T-cell (primary cell): ENCODE data around the gene RO60. TPM values are rescaled to one million over a fixed set of nuclear protein-coding genes. Genes with fewer than 3 reads are reported as not detected.

Source experiments
- ATAC-seq, 4 experiments: fragments of 200-7000 bp in 3 of 4; fragments of 150-1000 bp in 1 of 4; cut with Tn5 transposase; replicated peaks in 1 of 4; 1 replicate in 3 of 4; 2 replicates in 1 of 4; pipeline ENCODE4 v1.10.0; 2021; ENCODE audit warnings: moderate library complexity in 3 of 4, mild to moderate bottlenecking in 2 of 4, moderate number of reproducible peaks in 1 of 4
- CTCF ChIA-PET, 2 donors: fragments of 300-600 bp; sonication (Branson Sonifier 250); formaldehyde crosslinking; loops; one replicate each; lab custom pipeline; 2022; ENCODE audit warnings: antibody characterized with exemption in 2 of 2; lab: Charles Lee
- POLR2A ChIA-PET, 2 donors: fragments of 300-600 bp; sonication (Branson Sonifier 250); formaldehyde crosslinking; loops; one replicate each; lab custom pipeline; 2022; ENCODE audit warnings: antibody characterized with exemption in 2 of 2; lab: Charles Lee
- DNase-seq, 35 experiments: peaks; one replicate each; pipeline versions ENCODE4 v3.0.0 to v3.0.0-alpha.2; 2013 to 2023
- H3K27ac ChIP-seq: one replicate; pipeline ENCODE4 v1.5.1; 2013; ENCODE audit warnings: low read length
- H3K27me3 ChIP-seq, 2 experiments: replicated peaks in 1 of 2; 1 replicate in 1 of 2; 2 replicates in 1 of 2; pipeline versions ENCODE4 v1.6.1 to v1.7.0; 2013; ENCODE audit warnings: low read length in 1 of 2, mixed read lengths in 1 of 2; ENCODE audit not compliant: control insufficient read depth in 2 of 2, insufficient read depth in 2 of 2; ENCODE audit errors: extremely low read depth in 1 of 2
- H3K36me3 ChIP-seq, 2 donors: 1 replicate in 1 of 2; 2 replicates in 1 of 2; pipeline versions ENCODE4 v1.6.1 to v1.7.0; 2013; ENCODE audit warnings: low read length in 1 of 2; ENCODE audit not compliant: control insufficient read depth in 2 of 2, insufficient read depth in 1 of 2; ENCODE audit errors: extremely low read depth in 1 of 2
- H3K4me1 ChIP-seq, 2 experiments: 1 replicate in 1 of 2; 2 replicates in 1 of 2; pipeline versions ENCODE4 v1.6.1 to v1.7.0; 2013; ENCODE audit warnings: low read length in 2 of 2, mixed read lengths in 1 of 2; ENCODE audit not compliant: insufficient read depth in 2 of 2, control insufficient read depth in 1 of 2; ENCODE audit errors: extremely low read depth in 1 of 2
- H3K4me3 ChIP-seq, 2 donors: 1 replicate in 1 of 2; 2 replicates in 1 of 2; pipeline versions ENCODE4 v1.5.1 to v1.7.0; 2013; ENCODE audit warnings: mild to moderate bottlenecking in 2 of 2, low read length in 1 of 2, moderate library complexity in 1 of 2; ENCODE audit not compliant: control insufficient read depth in 1 of 2; ENCODE audit errors: extremely low read depth in 1 of 2
- H3K9me3 ChIP-seq: 2 replicates; pipeline ENCODE4 v1.7.0; 2013
- H3K27ac Mint-ChIP-seq, 2 donors: one replicate each; pipeline ENCODE4 v1.8.0; 2020 to 2021; ENCODE audit warnings: mild to moderate bottlenecking in 2 of 2, mixed read lengths in 2 of 2
- H3K27me3 Mint-ChIP-seq, 2 donors: one replicate each; pipeline ENCODE4 v1.8.0; 2021 to 2022; ENCODE audit warnings: mixed read lengths in 2 of 2
- H3K36me3 Mint-ChIP-seq: one replicate; pipeline ENCODE4 v1.8.0; 2021; ENCODE audit warnings: mixed read lengths
- H3K4me1 Mint-ChIP-seq, 3 donors: one replicate each; pipeline ENCODE4 v1.8.0; 2020 to 2022; ENCODE audit warnings: mixed read lengths in 3 of 3, mild to moderate bottlenecking in 1 of 3
- H3K4me3 Mint-ChIP-seq, 3 donors: one replicate each; pipeline ENCODE4 v1.8.0; 2020 to 2022; ENCODE audit warnings: mild to moderate bottlenecking in 3 of 3, mixed read lengths in 3 of 3, moderate library complexity in 3 of 3
- H3K9me3 Mint-ChIP-seq, 3 donors: one replicate each; pipeline ENCODE4 v1.8.0; 2020 to 2022; ENCODE audit warnings: mixed read lengths in 3 of 3
- WGBS: methylation state at CpG from one replicate; pipeline ENCODE4 v1.1.5; 2013; ENCODE audit warnings: missing lambda C conversion rate; ENCODE audit not compliant: insufficient coverage; 5-methylcytosine and 5-hydroxymethylcytosine counted together
- total RNA-seq, 35 experiments: library from RNA in 6 of 35; stranded (reverse) in 6 of 35; fragments of 120-200 nt in 1 of 35; gene quantifications; one replicate each; pipeline versions ENCODE4 v1.2.1 to v1.2.4 and lab custom pipeline; 2013 to 2026

RO60 gene
- total RNA-seq, 5 donors from 2014 or later (not counting 1 experiment from before 2014, with no cell fraction given) = 54.3 to 66.4 (median 62.3) TPM

DNA sequence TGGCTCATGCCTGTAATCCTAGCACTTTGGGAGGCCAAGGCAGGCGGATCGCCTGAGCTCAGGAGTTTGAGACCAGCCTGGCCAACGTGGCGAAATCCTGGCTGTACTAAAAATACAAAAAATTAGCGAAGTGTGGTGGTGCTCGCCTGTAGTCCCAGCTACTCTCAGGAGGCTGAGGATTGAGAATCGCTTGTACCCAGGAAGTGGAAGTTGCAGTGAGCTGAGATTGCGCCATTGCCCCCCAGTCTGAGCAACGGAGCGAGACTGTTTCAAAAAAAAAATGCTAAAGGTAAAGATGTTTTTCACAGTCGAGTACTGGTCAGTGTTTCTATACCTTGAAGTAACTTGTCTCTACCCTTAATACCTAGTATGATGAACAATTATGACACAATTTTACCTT, 34.7 kb downstream of the RO60 start:
- peaks cover 32% of the 10 kb centered on the region for H3K36me3 Mint-ChIP-seq
- no peaks in the 10 kb centered on the region for H3K4me1 ChIP-seq
- no peaks in the 10 kb centered on the region for H3K27me3 ChIP-seq
- no peaks in the 10 kb centered on the region for H3K9me3 ChIP-seq
- no peak overlapping the region for H3K4me3 Mint-ChIP-seq
- no peak overlapping the region for H3K4me3 ChIP-seq
- peaks cover 0 to 24% of the 10 kb centered on the region in 2 donors for H3K36me3 ChIP-seq
- WGBS = 97% methylated on average over 7 of the region's 11 CpGs
- no peak overlapping the region for H3K27ac Mint-ChIP-seq
- POLR2A ChIA-PET = interaction anchor here in 1 of 2 donors (0.6 kb wide), 1 partner anchor 28 kb away, joined by 3 read pairs; the partner anchor contains the start of gene CDC73
- H3K9me3 Mint-ChIP-seq = no peaks in the 10 kb centered on the region
- H3K4me1 Mint-ChIP-seq = peaks cover 0 to 6% (median 3%) of the 10 kb centered on the region in 3 donors
- CTCF ChIA-PET = interaction anchor here in 1 of 2 donors (0.6 kb wide), 1 partner anchor 10 kb away, joined by 3 read pairs; no protein-coding TSS in a partner anchor
- no peak for DNase-seq
- no peaks in the 10 kb centered on the region for H3K27me3 Mint-ChIP-seq
- no peak overlapping the region for H3K27ac ChIP-seq
- ATAC-seq = no peak

DNA sequence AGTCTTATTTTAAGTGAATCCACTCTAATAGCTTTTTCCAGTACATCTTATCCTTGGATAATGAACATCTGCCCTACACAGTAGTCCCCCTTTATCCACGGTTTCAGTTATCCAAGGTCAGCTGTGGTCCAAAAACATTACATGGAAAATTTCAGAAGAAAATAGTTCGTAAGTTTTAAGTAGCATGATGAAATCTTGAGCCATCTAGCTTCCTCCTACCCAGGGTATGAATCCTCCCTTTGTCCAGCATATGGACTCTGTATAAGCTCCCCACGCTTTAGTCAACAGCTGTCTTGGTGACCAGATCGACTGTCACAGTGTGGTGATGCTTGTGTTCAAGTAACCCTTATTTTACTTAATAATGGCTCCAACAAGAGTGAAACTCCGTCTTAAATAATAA, 43.2 kb downstream of the RO60 start:
- Mint-ChIP-seq H3K4me1 (peaks cover 21 to 34% (median 28%) of the 10 kb centered on the region in 3 donors), H3K4me3 (peak overlapping the region in 1 of 3 donors; percentile 90), H3K27me3 (no peaks in the 10 kb centered on the region), H3K27ac (no peak overlapping the region), H3K36me3 (peaks cover 20% of the 10 kb centered on the region), H3K9me3 (no peaks in the 10 kb centered on the region)
- DNase-seq (no peak), ATAC-seq (no peak)
- CTCF ChIA-PET = interaction anchor here in 1 of 2 donors (1.4 kb wide), 1 partner anchor 20 kb away, joined by 3 read pairs; no protein-coding TSS in a partner anchor
- 83% methylated on average over 1 of the region's 5 CpGs for WGBS
- Histone ChIP-seq H3K36me3 (peaks cover 0 to 21% of the 10 kb centered on the region in 2 donors), H3K4me3 (no peak overlapping the region), H3K27me3 (no peaks in the 10 kb centered on the region), H3K4me1 (peaks cover 7 to 8% of the 10 kb centered on the region in 2 experiments), H3K27ac (no peak overlapping the region), H3K9me3 (no peaks in the 10 kb centered on the region)
- POLR2A ChIA-PET = interaction anchor here in 1 of 2 donors (0.6 kb wide), 1 partner anchor 573 kb away, joined by 3 read pairs; no protein-coding TSS in a partner anchor

DNA sequence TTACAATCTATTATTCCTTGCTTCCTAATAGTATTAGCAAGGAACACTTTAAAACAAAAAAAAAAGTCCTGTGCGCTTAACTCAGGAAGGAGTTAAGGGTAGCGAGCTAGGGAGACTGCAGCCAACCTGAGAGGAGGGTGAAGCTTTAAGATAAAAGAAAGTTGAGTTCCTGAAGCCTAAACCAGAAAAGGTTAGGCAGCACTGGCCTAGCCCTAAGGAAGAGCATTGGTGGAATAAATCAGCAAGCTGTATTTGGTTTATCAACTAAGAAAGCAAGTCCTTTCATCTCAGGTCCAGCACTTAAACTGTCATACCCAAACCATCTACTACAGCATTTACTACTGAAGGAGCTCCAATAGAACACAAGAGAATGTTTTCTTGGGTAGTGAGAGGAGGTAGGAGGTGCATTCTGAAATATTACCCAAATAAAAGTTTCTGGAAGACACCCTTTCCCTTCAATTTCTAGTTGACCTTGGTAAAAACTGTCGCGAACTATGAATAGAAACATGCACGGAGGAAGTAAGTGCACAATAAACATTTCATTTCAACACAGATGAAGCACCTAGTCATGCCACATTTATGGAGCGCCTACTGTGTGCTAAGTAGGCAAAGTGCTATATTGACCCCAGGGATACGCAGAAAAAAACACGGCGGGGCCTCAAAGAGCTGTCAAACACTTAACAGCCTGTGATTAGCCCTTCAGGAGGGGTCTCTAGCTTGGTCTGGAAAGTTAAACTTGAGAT, 44.5 kb downstream of the RO60 start:
- ChIA-PET CTCF (interaction anchor here (0.5 to 1.8 kb wide), 6 partner anchors 18 to 74 kb away, joined by 3 to 6 read pairs (median 4); partner anchors contain the start of genes CDC73 (in 1 of the 2), RO60 (in 1 of the 2) and UCHL5 (in 1 of the 2)), POLR2A (interaction anchor here (0.6 to 1.4 kb wide), 2 partner anchors 19 to 442 kb away, joined by 3 to 4 read pairs; no protein-coding TSS in a partner anchor)
- H3K4me1 Mint-ChIP-seq = peaks cover 21 to 30% (median 25%) of the 10 kb centered on the region in 3 donors
- DNase-seq = no peak
- no peaks in the 10 kb centered on the region for H3K9me3 ChIP-seq
- peaks cover 0 to 16% of the 10 kb centered on the region in 2 donors for H3K36me3 ChIP-seq
- peaks cover 15% of the 10 kb centered on the region for H3K36me3 Mint-ChIP-seq
- no peaks in the 10 kb centered on the region for H3K27me3 ChIP-seq
- ATAC-seq = no peak
- H3K27me3 Mint-ChIP-seq = no peaks in the 10 kb centered on the region
- peaks cover 7 to 8% of the 10 kb centered on the region in 2 experiments for H3K4me1 ChIP-seq
- no peak overlapping the region for H3K27ac ChIP-seq
- H3K9me3 Mint-ChIP-seq = no peaks in the 10 kb centered on the region
- H3K4me3 ChIP-seq = peak overlapping the region; percentile 75 to 93
- peak overlapping the region; percentile 36 to 37 for H3K27ac Mint-ChIP-seq
- 49% methylated on average over 5 of the region's 9 CpGs for WGBS
- peak overlapping the region; percentile 89 to 92 (median 90) for H3K4me3 Mint-ChIP-seq

DNA sequence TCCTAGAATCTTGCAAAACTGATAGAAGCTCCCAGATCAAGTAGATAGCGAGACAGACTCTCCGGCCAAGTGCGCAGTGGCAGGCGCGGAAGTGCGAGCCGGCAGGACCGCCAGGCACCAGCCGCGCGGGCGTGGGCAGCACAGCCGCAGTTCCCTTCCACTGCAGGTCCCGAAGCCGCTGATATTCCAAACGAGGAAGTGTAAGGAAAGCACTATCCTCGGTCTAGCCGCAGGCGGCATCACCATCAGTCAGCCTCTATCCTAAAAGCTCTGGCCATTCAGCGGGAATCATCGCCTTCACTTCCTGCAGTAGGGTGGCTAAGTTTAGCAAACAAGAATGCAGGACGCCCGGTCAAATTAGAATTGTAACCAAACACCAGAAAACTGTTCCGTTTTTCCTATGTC, 45.1 kb downstream of the RO60 start:
- no peaks in the 10 kb centered on the region for H3K9me3 Mint-ChIP-seq
- Histone ChIP-seq H3K27ac (peak overlapping the region; percentile 45), H3K36me3 (peaks cover 0 to 11% of the 10 kb centered on the region in 2 donors), H3K4me1 (peaks cover 7 to 8% of the 10 kb centered on the region in 2 experiments), H3K4me3 (peak overlapping the region; percentile 75 to 93), H3K27me3 (no peaks in the 10 kb centered on the region), H3K9me3 (no peaks in the 10 kb centered on the region)
- H3K27ac Mint-ChIP-seq = peak overlapping the region; percentile 67 to 74
- POLR2A ChIA-PET = interaction anchor here (0.5 to 1.4 kb wide), 3 partner anchors 18 to 441 kb away, joined by 3 to 9 read pairs (median 4); no protein-coding TSS in a partner anchor
- peak in 5 of 35 experiments; percentile 5 to 31 (median 18) for DNase-seq
- no peaks in the 10 kb centered on the region for H3K27me3 Mint-ChIP-seq
- H3K36me3 Mint-ChIP-seq = peaks cover 15% of the 10 kb centered on the region
- CTCF ChIA-PET = interaction anchor here (0.5 to 1.8 kb wide), 5 partner anchors 17 to 73 kb away, joined by 3 to 6 read pairs (median 5); partner anchors contain the start of genes CDC73 (in 1 of the 2), RO60 (in 1 of the 2) and UCHL5 (in 1 of the 2)
- peak overlapping the region; percentile 89 to 92 (median 90) for H3K4me3 Mint-ChIP-seq
- H3K4me1 Mint-ChIP-seq = peaks cover 21 to 30% (median 25%) of the 10 kb centered on the region in 3 donors
- WGBS = under 1% methylated on average over 19 of the region's 24 CpGs
- ATAC-seq = peak; percentile 31 to 41 (median 34)

DNA sequence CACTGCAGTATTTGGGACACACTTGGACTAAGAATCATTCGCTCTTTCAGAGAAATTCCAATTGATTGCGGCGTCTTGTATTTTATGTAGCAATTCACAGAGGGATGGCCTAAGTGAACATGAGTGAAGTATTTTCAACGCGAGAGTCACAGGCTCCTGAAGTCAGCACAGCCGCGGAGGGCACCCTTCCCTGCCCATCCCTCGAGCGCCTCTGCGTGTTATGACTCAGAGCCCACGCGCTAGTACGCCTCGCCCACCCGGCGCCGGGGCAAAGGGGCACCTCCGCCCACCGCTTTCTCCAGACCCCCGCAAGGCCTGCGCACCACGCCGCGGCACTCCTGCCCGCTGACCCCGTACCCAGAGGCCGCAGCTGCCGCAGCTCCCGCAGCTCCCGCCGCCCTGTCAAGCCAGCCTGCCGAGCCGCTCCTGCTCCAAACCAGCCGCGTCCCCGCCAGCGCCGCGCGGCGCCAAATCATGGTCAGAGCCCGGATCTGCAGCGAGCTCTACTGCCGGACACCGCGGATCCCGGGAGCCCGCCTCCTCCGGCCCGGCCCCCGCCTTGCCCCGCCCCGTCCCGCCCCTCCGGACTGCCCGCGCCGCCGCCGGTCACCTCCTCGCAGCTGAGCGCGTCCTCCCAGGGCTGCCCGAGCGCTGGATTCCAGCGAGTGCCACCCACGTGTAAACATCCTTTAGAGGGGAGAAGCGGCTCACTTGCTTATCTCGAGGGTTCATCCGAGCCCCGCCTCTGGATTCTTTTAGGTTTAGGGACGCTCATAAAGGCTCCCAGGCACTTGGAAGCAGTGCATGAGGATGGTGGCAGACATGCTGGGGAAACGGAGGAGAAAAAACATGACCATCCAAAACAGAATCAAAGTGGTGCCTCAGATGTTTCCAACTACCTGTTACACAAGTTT, 45.8 kb downstream of the RO60 start, which contains the start of gene GLRX2:
GLRX2 (minus strand) TSS at position 508 of the 914 bp plus-strand sequence; CDS start at position 476, 32 bp downstream.
- ChIA-PET POLR2A (interaction anchor here (0.5 to 1.4 kb wide), 5 partner anchors 15 to 297 kb away, joined by 3 to 9 read pairs (median 5); no protein-coding TSS in a partner anchor), CTCF (interaction anchor here in 1 of 2 donors (0.9 to 1.8 kb wide), 4 partner anchors 16 to 46 kb away, joined by 3 to 6 read pairs (median 5); partner anchors contain the start of genes CDC73, RO60 and UCHL5)
- no peaks in the 10 kb centered on the region for H3K9me3 ChIP-seq
- H3K9me3 Mint-ChIP-seq = no peaks in the 10 kb centered on the region
- H3K36me3 Mint-ChIP-seq = peaks cover 9% of the 10 kb centered on the region
- H3K4me3 ChIP-seq = peak within 1 kb of the TSS; percentile 75 to 93
- no peaks in the 10 kb centered on the region for H3K27me3 ChIP-seq
- H3K27ac ChIP-seq = peak within 1 kb of the TSS; percentile 45
- DNase-seq = peak; percentile 19 to 71 (median 44)
- H3K27ac Mint-ChIP-seq = peak within 1 kb of the TSS; percentile 67 to 74
- peak within 1 kb of the TSS; percentile 89 to 92 (median 90) for H3K4me3 Mint-ChIP-seq
- H3K27me3 Mint-ChIP-seq = no peaks in the 10 kb centered on the region
- H3K4me1 Mint-ChIP-seq = peaks cover 21 to 30% (median 25%) of the 10 kb centered on the region in 3 donors
- peaks cover 0 to 5% of the 10 kb centered on the region in 2 donors for H3K36me3 ChIP-seq
- WGBS = under 1% methylated on average over 69 of the region's 73 CpGs
- H3K4me1 ChIP-seq = peaks cover 7 to 8% of the 10 kb centered on the region in 2 experiments
- peak; percentile 93 to 96 (median 94) for ATAC-seq
